Measurements from ENCODE around the gene IQCF2. TPM values are rescaled to one million over a fixed set of nuclear protein-coding genes. Genes with fewer than 3 reads are reported as not detected.

IQCF2 gene
- total and polyA plus RNA-seq, 9 of the 15 experiments (the other 6 are each of a cell fraction or from before 2014, with no cell fraction given): not detected

DNA sequence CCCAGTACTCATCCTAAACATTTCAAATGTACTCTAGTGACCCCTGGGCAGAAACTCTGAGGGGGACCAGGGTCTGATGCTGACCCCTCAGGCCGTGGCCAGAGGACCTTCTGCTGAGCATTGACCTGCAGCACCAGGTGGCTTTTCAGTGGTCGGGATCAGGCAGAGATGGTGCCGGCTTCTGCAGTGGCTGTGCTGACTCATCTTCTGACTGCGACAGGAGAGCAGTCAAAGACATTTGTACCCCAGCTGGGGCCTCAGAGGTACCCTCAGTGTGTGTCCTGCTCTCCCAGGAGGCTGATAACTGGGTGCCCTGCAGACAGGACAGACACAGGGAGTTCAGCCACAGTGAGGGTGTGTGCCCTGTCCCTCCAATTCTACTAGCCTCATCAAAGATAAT is 45.8 kb upstream of the IQCF2 start:
- in situ Hi-C loops (cut with MboI) (no loop called here), intact Hi-C loops (cut with micrococcal nuclease) (no loop called here)
- H3K9me3 ChIP-seq (replicated peaks; ENCODE audit: control insufficient read depth, insufficient read depth, low read depth, low read length): no peaks in the 10 kb centered on the region
- FAIRE-seq (no peak), DNase-seq (ENCODE audit: extremely low read depth in 1 of 4, low spot score in 3 of 4) (no peak), ATAC-seq (no peak)
- no TSS peak for BruUV-seq (replicated peaks)
- peaks cover 3 to 26% of the 10 kb centered on the region in 2 experiments; a peak in 4 of 5 replicates for H3K27me3 ChIP-seq (ENCODE audit: control insufficient read depth in 2 of 2, insufficient read depth in 2 of 2, low read length in 2 of 2)
- CTCF ChIA-PET (ENCODE audit: low intra/inter-chr PET ratio): no interaction called here
- H3K27ac ChIP-seq (ENCODE audit: extremely low read depth, low read depth, low read length): no peak overlapping the region
- TF ChIP-seq, protein P1, sequence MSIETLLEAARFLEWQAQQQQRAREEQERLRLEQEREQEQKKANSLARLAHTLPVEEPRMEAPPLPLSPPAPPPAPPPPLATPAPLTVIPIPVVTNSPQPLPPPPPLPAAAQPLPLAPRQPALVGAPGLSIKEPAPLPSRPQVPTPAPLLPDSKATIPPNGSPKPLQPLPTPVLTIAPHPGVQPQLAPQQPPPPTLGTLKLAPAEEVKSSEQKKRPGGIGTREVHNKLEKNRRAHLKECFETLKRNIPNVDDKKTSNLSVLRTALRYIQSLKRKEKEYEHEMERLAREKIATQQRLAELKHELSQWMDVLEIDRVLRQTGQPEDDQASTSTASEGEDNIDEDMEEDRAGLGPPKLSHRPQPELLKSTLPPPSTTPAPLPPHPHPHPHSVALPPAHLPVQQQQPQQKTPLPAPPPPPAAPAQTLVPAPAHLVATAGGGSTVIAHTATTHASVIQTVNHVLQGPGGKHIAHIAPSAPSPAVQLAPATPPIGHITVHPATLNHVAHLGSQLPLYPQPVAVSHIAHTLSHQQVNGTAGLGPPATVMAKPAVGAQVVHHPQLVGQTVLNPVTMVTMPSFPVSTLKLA (conservative IDR thresholded peaks at IDR 0.05): no peak
- TF ChIP-seq NFE2 (IDR thresholded peaks at IDR 0.05; ENCODE audit: low read depth): 0 out of 2 replicates have a peak, but pooled peaks have one; percentile 8
- POLR2A ChIA-PET: no interaction called here
- no peaks in the 10 kb centered on the region for H4K20me1 ChIP-seq (replicated peaks; ENCODE audit: control insufficient read depth, insufficient read depth, low read length)
- no peak overlapping the region for H3K4me2 ChIP-seq (ENCODE audit: insufficient read depth, low read length)
- H2AFZ ChIP-seq (ENCODE audit: low read depth, low read length): no peak overlapping the region
- H3K79me2 ChIP-seq (ENCODE audit: control insufficient read depth, insufficient read depth, low read length): no peaks in the 10 kb centered on the region
- H3K36me3 ChIP-seq (ENCODE audit: control insufficient read depth, insufficient read depth, low read length): no peaks in the 10 kb centered on the region
- 0% methylated on average over 4 of the region's 4 CpGs for whole genome bisulfite sequencing (ENCODE audit: insufficient coverage, low coverage, missing lambda C conversion rate)
- 0 out of 4 replicates have a peak overlapping the region, but pooled peaks of 1 of the 2 experiments have one; percentile 17 for H3K9ac ChIP-seq (ENCODE audit: insufficient read depth in 1 of 2, low read depth in 2 of 2, low read length in 2 of 2)
- no peaks in the 10 kb centered on the region for H3K9me1 ChIP-seq (ENCODE audit: control insufficient read depth, insufficient read depth, low read length)
- no peak overlapping the region for H3K4me3 ChIP-seq
- no peaks in the 10 kb centered on the region; a peak in 1 of 5 replicates for H3K4me1 ChIP-seq (replicated peaks in 1 of 2; ENCODE audit: control insufficient read depth in 2 of 2, insufficient read depth in 2 of 2, low read length in 2 of 2)

DNA sequence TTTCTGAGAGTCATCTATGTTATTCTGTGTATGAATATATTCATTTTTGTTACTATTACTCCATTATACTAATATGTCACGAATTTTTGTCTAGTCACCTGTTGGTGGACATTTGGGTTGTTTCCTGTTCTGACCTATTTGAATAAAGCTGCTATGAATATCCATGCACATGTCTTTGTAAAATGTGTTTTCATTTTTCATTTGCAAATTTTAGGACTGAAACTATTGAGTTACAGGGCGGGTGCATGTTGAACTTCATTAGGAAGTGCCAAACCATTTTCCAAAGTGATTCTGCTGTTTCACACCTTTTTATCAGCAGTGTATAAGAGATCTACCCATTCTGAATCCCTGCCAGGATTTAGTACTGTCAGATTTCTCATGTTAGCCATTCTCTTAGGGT is 44.7 kb upstream of the IQCF2 start:
- ATAC-seq (no peak), FAIRE-seq (no peak), DNase-seq (ENCODE audit: extremely low read depth in 1 of 4, low spot score in 3 of 4) (no peak)
- H3K79me2 ChIP-seq (ENCODE audit: control insufficient read depth, insufficient read depth, low read length): no peaks in the 10 kb centered on the region
- 0% methylated on average over 2 of the region's 2 CpGs for WGBS (ENCODE audit: insufficient coverage, low coverage, missing lambda C conversion rate)
- H3K4me2 ChIP-seq (ENCODE audit: insufficient read depth, low read length): no peak overlapping the region
- no TSS peak for BruUV-seq (replicated peaks)
- H4K20me1 ChIP-seq (replicated peaks; ENCODE audit: control insufficient read depth, insufficient read depth, low read length): no peaks in the 10 kb centered on the region
- intact Hi-C loops (cut with micrococcal nuclease) (no loop called here), in situ Hi-C loops (cut with MboI) (no loop called here)
- H3K9ac ChIP-seq (ENCODE audit: insufficient read depth in 1 of 2, low read depth in 2 of 2, low read length in 2 of 2): no peak overlapping the region
- ChIA-PET CTCF (ENCODE audit: low intra/inter-chr PET ratio) (no interaction called here), POLR2A (no interaction called here)
- H3K4me1 ChIP-seq (replicated peaks in 1 of 2; ENCODE audit: control insufficient read depth in 2 of 2, insufficient read depth in 2 of 2, low read length in 2 of 2): no peaks in the 10 kb centered on the region; a peak in 1 of 5 replicates
- H3K27ac ChIP-seq (ENCODE audit: extremely low read depth, low read depth, low read length): no peak overlapping the region
- H3K4me3 ChIP-seq: no peak overlapping the region
- H3K9me3 ChIP-seq (replicated peaks; ENCODE audit: control insufficient read depth, insufficient read depth, low read depth, low read length): no peaks in the 10 kb centered on the region
- H3K27me3 ChIP-seq (ENCODE audit: control insufficient read depth in 2 of 2, insufficient read depth in 2 of 2, low read length in 2 of 2): peaks cover 3 to 22% of the 10 kb centered on the region in 2 experiments; a peak in 4 of 5 replicates
- no peaks in the 10 kb centered on the region for H3K36me3 ChIP-seq (ENCODE audit: control insufficient read depth, insufficient read depth, low read length)
- no peaks in the 10 kb centered on the region for H3K9me1 ChIP-seq (ENCODE audit: control insufficient read depth, insufficient read depth, low read length)
- H2AFZ ChIP-seq (ENCODE audit: low read depth, low read length): no peak overlapping the region
- TF ChIP-seq, protein P2, sequence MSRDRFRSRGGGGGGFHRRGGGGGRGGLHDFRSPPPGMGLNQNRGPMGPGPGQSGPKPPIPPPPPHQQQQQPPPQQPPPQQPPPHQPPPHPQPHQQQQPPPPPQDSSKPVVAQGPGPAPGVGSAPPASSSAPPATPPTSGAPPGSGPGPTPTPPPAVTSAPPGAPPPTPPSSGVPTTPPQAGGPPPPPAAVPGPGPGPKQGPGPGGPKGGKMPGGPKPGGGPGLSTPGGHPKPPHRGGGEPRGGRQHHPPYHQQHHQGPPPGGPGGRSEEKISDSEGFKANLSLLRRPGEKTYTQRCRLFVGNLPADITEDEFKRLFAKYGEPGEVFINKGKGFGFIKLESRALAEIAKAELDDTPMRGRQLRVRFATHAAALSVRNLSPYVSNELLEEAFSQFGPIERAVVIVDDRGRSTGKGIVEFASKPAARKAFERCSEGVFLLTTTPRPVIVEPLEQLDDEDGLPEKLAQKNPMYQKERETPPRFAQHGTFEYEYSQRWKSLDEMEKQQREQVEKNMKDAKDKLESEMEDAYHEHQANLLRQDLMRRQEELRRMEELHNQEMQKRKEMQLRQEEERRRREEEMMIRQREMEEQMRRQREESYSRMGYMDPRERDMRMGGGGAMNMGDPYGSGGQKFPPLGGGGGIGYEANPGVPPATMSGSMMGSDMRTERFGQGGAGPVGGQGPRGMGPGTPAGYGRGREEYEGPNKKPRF (IDR thresholded peaks at IDR 0.05; ENCODE audit: low read depth, low read length): no peak
- no peak for TF ChIP-seq ETV5 (CRISPR knock-in tag; IDR thresholded peaks at IDR 0.05; ENCODE audit: low read depth)
- TF ChIP-seq, protein P3, sequence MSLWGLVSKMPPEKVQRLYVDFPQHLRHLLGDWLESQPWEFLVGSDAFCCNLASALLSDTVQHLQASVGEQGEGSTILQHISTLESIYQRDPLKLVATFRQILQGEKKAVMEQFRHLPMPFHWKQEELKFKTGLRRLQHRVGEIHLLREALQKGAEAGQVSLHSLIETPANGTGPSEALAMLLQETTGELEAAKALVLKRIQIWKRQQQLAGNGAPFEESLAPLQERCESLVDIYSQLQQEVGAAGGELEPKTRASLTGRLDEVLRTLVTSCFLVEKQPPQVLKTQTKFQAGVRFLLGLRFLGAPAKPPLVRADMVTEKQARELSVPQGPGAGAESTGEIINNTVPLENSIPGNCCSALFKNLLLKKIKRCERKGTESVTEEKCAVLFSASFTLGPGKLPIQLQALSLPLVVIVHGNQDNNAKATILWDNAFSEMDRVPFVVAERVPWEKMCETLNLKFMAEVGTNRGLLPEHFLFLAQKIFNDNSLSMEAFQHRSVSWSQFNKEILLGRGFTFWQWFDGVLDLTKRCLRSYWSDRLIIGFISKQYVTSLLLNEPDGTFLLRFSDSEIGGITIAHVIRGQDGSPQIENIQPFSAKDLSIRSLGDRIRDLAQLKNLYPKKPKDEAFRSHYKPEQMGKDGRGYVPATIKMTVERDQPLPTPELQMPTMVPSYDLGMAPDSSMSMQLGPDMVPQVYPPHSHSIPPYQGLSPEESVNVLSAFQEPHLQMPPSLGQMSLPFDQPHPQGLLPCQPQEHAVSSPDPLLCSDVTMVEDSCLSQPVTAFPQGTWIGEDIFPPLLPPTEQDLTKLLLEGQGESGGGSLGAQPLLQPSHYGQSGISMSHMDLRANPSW (CRISPR knock-in tag; IDR thresholded peaks at IDR 0.05): no peak
- TF ChIP-seq POLR2G (IDR thresholded peaks at IDR 0.05; ENCODE audit: low read depth, low read length): no peak
- TF ChIP-seq, protein P4, sequence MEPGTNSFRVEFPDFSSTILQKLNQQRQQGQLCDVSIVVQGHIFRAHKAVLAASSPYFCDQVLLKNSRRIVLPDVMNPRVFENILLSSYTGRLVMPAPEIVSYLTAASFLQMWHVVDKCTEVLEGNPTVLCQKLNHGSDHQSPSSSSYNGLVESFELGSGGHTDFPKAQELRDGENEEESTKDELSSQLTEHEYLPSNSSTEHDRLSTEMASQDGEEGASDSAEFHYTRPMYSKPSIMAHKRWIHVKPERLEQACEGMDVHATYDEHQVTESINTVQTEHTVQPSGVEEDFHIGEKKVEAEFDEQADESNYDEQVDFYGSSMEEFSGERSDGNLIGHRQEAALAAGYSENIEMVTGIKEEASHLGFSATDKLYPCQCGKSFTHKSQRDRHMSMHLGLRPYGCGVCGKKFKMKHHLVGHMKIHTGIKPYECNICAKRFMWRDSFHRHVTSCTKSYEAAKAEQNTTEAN (CRISPR knock-in tag; IDR thresholded peaks at IDR 0.05): no peak

Data from K562 (cell line).